Activated T-cell treated with anti-CD3 and anti-CD28 coated beads, Interleukin-2, amount 50 U/mL, for 72 hours (primary cell): ENCODE measurements around the gene TMEM50B. TPM values are rescaled to one million over a fixed set of nuclear protein-coding genes. Genes with fewer than 3 reads are reported as not detected.

ENCODE experiments used
- ATAC-seq, 2 donors: fragments of 150-1000 bp; cut with Tn5 transposase; replicated peaks in 1 of 2; 2 replicates each; pipeline ENCODE4 v1.10.0; 2021; ENCODE audit warnings: moderate library complexity in 2 of 2, mild to moderate bottlenecking in 1 of 2
- DNase-seq, 2 donors: peaks; one replicate each; pipeline ENCODE4 v3.0.0; 2021 to 2022; ENCODE audit warnings: mixed read lengths in 1 of 2
- H3K27ac Mint-ChIP-seq: one replicate; pipeline ENCODE4 v1.8.0; 2022; ENCODE audit warnings: mild to moderate bottlenecking, moderate library complexity, mixed read lengths
- H3K27me3 Mint-ChIP-seq: one replicate; pipeline ENCODE4 v1.8.0; 2022; ENCODE audit warnings: low read depth, mixed read lengths
- H3K36me3 Mint-ChIP-seq, 2 donors: one replicate each; pipeline ENCODE4 v1.8.0; 2022; ENCODE audit warnings: mixed read lengths in 2 of 2, mild to moderate bottlenecking in 1 of 2; ENCODE audit not compliant: insufficient read depth in 2 of 2
- H3K4me1 Mint-ChIP-seq: one replicate; pipeline ENCODE4 v1.8.0; 2022; ENCODE audit warnings: low read depth, mixed read lengths
- H3K4me3 Mint-ChIP-seq, 2 donors: one replicate each; pipeline ENCODE4 v1.8.0; 2022; ENCODE audit warnings: mild to moderate bottlenecking in 2 of 2, mixed read lengths in 2 of 2, moderate library complexity in 2 of 2
- H3K9me3 Mint-ChIP-seq, 2 donors: one replicate each; pipeline ENCODE4 v1.8.0; 2022; ENCODE audit warnings: mixed read lengths in 2 of 2
- total RNA-seq, 2 donors: library from RNA; stranded (reverse); gene quantifications; one replicate each; pipeline ENCODE4 v1.2.3, GENCODE V29; 2022

The TMEM50B gene
- total RNA-seq, 2 donors from 2014 or later, result 18.1 to 27.2 TPM

GRCh38 chr21:33433425-33434114 is 46.2 kb downstream of the TMEM50B start:
- H3K27ac Mint-ChIP-seq, result peak overlapping the region; percentile 21
- no peak for DNase-seq
- peaks cover 17 to 35% of the 10 kb centered on the region in 2 donors for H3K36me3 Mint-ChIP-seq
- H3K4me1 Mint-ChIP-seq, result peaks cover 34% of the 10 kb centered on the region
- ATAC-seq, result no peak
- no peaks in the 10 kb centered on the region for H3K27me3 Mint-ChIP-seq
- no peaks in the 10 kb centered on the region for H3K9me3 Mint-ChIP-seq
- H3K4me3 Mint-ChIP-seq, result peak overlapping the region; percentile 34 to 49

GRCh38 chr21:33433001-33433400 is 46.8 kb downstream of the TMEM50B start:
- Mint-ChIP-seq H3K27ac (peak overlapping the region; percentile 21), H3K36me3 (peaks cover 16 to 35% of the 10 kb centered on the region in 2 donors), H3K9me3 (no peaks in the 10 kb centered on the region), H3K4me3 (peak overlapping the region; percentile 6 to 34), H3K27me3 (no peaks in the 10 kb centered on the region), H3K4me1 (peaks cover 34% of the 10 kb centered on the region)
- ATAC-seq, result no peak
- no peak for DNase-seq

- Mint-ChIP-seq H3K27ac (no peak overlapping the region), H3K9me3 (no peaks in the 10 kb centered on the region), H3K27me3 (no peaks in the 10 kb centered on the region), H3K4me1 (peaks cover 34% of the 10 kb centered on the region), H3K36me3 (peaks cover 15 to 35% of the 10 kb centered on the region in 2 donors), H3K4me3 (no peak overlapping the region)
- DNase-seq (no peak), ATAC-seq (no peak)
These were observed 47.3 kb downstream of the TMEM50B start for GRCh38 chr21:33432496-33432895.

- Mint-ChIP-seq H3K27ac (no peak overlapping the region), H3K4me1 (peaks cover 34% of the 10 kb centered on the region), H3K9me3 (no peaks in the 10 kb centered on the region), H3K4me3 (no peak overlapping the region), H3K36me3 (peaks cover 14 to 32% of the 10 kb centered on the region in 2 donors), H3K27me3 (no peaks in the 10 kb centered on the region)
- no peak for ATAC-seq
- DNase-seq, result no peak
These were observed 48.9 kb downstream of the TMEM50B start for GRCh38 chr21:33430858-33431257.

GRCh38 chr21:33428669-33429068 is 51.1 kb downstream of the TMEM50B start:
- no peak overlapping the region for H3K4me3 Mint-ChIP-seq
- peaks cover 14% of the 10 kb centered on the region for H3K4me1 Mint-ChIP-seq
- peaks cover 10 to 22% of the 10 kb centered on the region in 2 donors for H3K36me3 Mint-ChIP-seq
- no peaks in the 10 kb centered on the region for H3K27me3 Mint-ChIP-seq
- no peak for ATAC-seq
- H3K9me3 Mint-ChIP-seq, result no peaks in the 10 kb centered on the region
- H3K27ac Mint-ChIP-seq, result no peak overlapping the region
- no peak for DNase-seq

GRCh38 chr21:33427051-33427450 is 52.7 kb downstream of the TMEM50B start:
- Mint-ChIP-seq H3K27me3 (no peaks in the 10 kb centered on the region), H3K4me3 (no peak overlapping the region), H3K36me3 (peaks cover 5 to 7% of the 10 kb centered on the region in 2 donors), H3K9me3 (no peaks in the 10 kb centered on the region), H3K27ac (no peak overlapping the region), H3K4me1 (peaks cover under 1% of the 10 kb centered on the region)
- DNase-seq (no peak), ATAC-seq (no peak)

- DNase-seq, result no peak
- Mint-ChIP-seq H3K36me3 (peaks cover 5 to 8% of the 10 kb centered on the region in 2 donors), H3K4me3 (no peak overlapping the region), H3K27me3 (no peaks in the 10 kb centered on the region), H3K9me3 (no peaks in the 10 kb centered on the region), H3K27ac (no peak overlapping the region), H3K4me1 (no peaks in the 10 kb centered on the region)
- ATAC-seq, result no peak
These were observed 53.9 kb downstream of the TMEM50B start for GRCh38 chr21:33425825-33426224.

- Mint-ChIP-seq H3K4me1 (no peaks in the 10 kb centered on the region), H3K4me3 (no peak overlapping the region), H3K27ac (no peak overlapping the region), H3K36me3 (peaks cover 6 to 12% of the 10 kb centered on the region in 2 donors), H3K27me3 (no peaks in the 10 kb centered on the region), H3K9me3 (no peaks in the 10 kb centered on the region)
- DNase-seq, result no peak
- ATAC-seq, result no peak
These were observed 55.6 kb downstream of the TMEM50B start for GRCh38 chr21:33424214-33424613.

- H3K4me3 Mint-ChIP-seq, result no peak overlapping the region
- H3K4me1 Mint-ChIP-seq, result no peaks in the 10 kb centered on the region
- H3K36me3 Mint-ChIP-seq, result peaks cover 5 to 10% of the 10 kb centered on the region in 2 donors
- DNase-seq (no peak), ATAC-seq (no peak)
- no peak overlapping the region for H3K27ac Mint-ChIP-seq
- H3K27me3 Mint-ChIP-seq, result no peaks in the 10 kb centered on the region
- H3K9me3 Mint-ChIP-seq, result no peaks in the 10 kb centered on the region
These were observed 57.9 kb downstream of the TMEM50B start for GRCh38 chr21:33421713-33422393.

GRCh38 chr21:33419538-33420123 is 60.1 kb downstream of the TMEM50B start:
- peaks cover 8% of the 10 kb centered on the region for H3K4me1 Mint-ChIP-seq
- H3K27ac Mint-ChIP-seq, result peak overlapping the region; percentile 54
- H3K27me3 Mint-ChIP-seq, result no peaks in the 10 kb centered on the region
- DNase-seq (no peak), ATAC-seq (no peak)
- H3K36me3 Mint-ChIP-seq, result peaks cover 10 to 12% of the 10 kb centered on the region in 2 donors
- no peak overlapping the region for H3K4me3 Mint-ChIP-seq
- H3K9me3 Mint-ChIP-seq, result no peaks in the 10 kb centered on the region

GRCh38 chr21:33418691-33419090 is 61.1 kb downstream of the TMEM50B start:
- no peaks in the 10 kb centered on the region for H3K27me3 Mint-ChIP-seq
- H3K27ac Mint-ChIP-seq, result no peak overlapping the region
- ATAC-seq, result no peak
- no peak overlapping the region for H3K4me3 Mint-ChIP-seq
- DNase-seq, result no peak
- peaks cover 11 to 12% of the 10 kb centered on the region in 2 donors for H3K36me3 Mint-ChIP-seq
- peaks cover 16% of the 10 kb centered on the region for H3K4me1 Mint-ChIP-seq
- H3K9me3 Mint-ChIP-seq, result no peaks in the 10 kb centered on the region

GRCh38 chr21:33414926-33415325 is 64.8 kb downstream of the TMEM50B start:
- DNase-seq (no peak), ATAC-seq (no peak)
- Mint-ChIP-seq H3K4me1 (peaks cover 42% of the 10 kb centered on the region), H3K4me3 (peak overlapping the region in 1 of 2 donors; percentile 15), H3K36me3 (peaks cover 6 to 7% of the 10 kb centered on the region in 2 donors), H3K27ac (no peak overlapping the region), H3K9me3 (no peaks in the 10 kb centered on the region), H3K27me3 (no peaks in the 10 kb centered on the region)

GRCh38 chr21:33414068-33414467 is 65.7 kb downstream of the TMEM50B start:
- Mint-ChIP-seq H3K4me3 (no peak overlapping the region), H3K27me3 (no peaks in the 10 kb centered on the region), H3K27ac (no peak overlapping the region), H3K9me3 (no peaks in the 10 kb centered on the region), H3K4me1 (peaks cover 51% of the 10 kb centered on the region), H3K36me3 (peaks cover 4 to 10% of the 10 kb centered on the region in 2 donors)
- no peak for DNase-seq
- no peak for ATAC-seq
